PC-9 (cell line): ENCODE results near the gene BCAS3.

ENCODE experiments used
- EZH2 ChIP-seq: fragments of 200-600 bp; sonication (generic); IDR thresholded peaks from 2 replicates; pipeline ENCODE4 v1.8.0; 2017; ENCODE audit warnings: antibody characterized with exemption, low read depth
- TF ChIP-seq, protein P1 (sequence below): fragments of 200-600 bp; sonication (generic); conservative IDR thresholded peaks from 2 replicates; pipeline ENCODE4 v1.6.1; 2017; ENCODE audit warnings: mixed run types, antibody characterized with exemption, mild to moderate bottlenecking, moderate library complexity

DNA sequence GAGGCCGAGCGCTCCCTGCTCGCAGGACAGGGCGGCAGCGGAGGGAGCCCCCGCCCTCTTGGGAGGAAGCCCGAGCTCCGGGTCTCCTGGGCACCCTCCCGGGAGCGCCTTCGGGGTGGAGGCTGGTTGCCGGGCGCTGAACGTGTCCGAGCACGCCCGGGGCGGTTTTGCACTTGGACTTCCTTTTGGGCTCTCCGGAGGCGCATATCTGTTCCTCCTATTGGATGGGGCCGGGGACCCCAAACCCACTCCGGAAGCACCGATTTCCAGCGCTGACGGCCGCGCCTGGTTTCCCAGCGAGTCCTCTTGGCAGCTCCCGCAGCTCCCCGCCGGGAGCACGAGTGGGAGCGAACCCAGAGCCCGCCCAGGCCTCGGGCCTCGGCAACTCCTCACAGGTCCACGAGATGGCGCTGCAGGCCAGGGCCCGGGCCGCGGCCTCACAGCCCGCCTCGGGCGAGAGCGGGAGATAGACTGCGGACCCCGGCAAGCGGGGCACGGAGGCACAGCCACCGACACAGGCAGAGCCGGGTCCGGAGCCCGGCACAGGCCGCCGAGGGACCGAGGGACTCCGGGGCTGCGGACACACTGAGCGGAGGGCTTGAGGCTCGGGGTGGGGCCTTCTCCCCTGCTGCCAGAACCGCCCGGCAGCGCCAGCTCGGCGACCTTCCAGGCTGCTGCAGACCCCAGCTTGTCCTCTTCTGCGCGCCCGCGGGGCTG, 734.6 kb downstream of the BCAS3 start:
- TF ChIP-seq, protein P1, sequence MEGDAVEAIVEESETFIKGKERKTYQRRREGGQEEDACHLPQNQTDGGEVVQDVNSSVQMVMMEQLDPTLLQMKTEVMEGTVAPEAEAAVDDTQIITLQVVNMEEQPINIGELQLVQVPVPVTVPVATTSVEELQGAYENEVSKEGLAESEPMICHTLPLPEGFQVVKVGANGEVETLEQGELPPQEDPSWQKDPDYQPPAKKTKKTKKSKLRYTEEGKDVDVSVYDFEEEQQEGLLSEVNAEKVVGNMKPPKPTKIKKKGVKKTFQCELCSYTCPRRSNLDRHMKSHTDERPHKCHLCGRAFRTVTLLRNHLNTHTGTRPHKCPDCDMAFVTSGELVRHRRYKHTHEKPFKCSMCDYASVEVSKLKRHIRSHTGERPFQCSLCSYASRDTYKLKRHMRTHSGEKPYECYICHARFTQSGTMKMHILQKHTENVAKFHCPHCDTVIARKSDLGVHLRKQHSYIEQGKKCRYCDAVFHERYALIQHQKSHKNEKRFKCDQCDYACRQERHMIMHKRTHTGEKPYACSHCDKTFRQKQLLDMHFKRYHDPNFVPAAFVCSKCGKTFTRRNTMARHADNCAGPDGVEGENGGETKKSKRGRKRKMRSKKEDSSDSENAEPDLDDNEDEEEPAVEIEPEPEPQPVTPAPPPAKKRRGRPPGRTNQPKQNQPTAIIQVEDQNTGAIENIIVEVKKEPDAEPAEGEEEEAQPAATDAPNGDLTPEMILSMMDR: peak; percentile 99
- no peak for TF ChIP-seq EZH2
